Measurements from ENCODE around the gene FIGN.

GRCh38 chr2:163692081-163692480 lies 43.7 kb downstream of the FIGN start:
- TF ChIP-seq ZFX (IDR thresholded peaks at IDR 0.05) (no peak), CTCF (conservative IDR thresholded peaks at IDR 0.05) (no peak)
